AG09309 (cell line): Measurements from ENCODE around the gene SDK2.

Source experiments
- DNase-seq: peaks from one replicate; pipeline ENCODE4 v3.0.0-alpha.2; 2010; ENCODE audit warnings: low read depth
- H3K4me3 ChIP-seq: 2 replicates; pipeline ENCODE4 v1.5.1; 2011; ENCODE audit warnings: mild to moderate bottlenecking, low read depth, low read length, moderate library complexity; ENCODE audit not compliant: control insufficient read depth
- CTCF ChIP-seq: IDR thresholded peaks from 2 replicates; pipeline ENCODE4 v1.5.1; 2011; ENCODE audit warnings: mild to moderate bottlenecking, low read depth, low read length, inconsistent platforms; ENCODE audit not compliant: insufficient read depth, control insufficient read depth; ENCODE audit errors: missing control alignments

The SDK2 gene

DNA sequence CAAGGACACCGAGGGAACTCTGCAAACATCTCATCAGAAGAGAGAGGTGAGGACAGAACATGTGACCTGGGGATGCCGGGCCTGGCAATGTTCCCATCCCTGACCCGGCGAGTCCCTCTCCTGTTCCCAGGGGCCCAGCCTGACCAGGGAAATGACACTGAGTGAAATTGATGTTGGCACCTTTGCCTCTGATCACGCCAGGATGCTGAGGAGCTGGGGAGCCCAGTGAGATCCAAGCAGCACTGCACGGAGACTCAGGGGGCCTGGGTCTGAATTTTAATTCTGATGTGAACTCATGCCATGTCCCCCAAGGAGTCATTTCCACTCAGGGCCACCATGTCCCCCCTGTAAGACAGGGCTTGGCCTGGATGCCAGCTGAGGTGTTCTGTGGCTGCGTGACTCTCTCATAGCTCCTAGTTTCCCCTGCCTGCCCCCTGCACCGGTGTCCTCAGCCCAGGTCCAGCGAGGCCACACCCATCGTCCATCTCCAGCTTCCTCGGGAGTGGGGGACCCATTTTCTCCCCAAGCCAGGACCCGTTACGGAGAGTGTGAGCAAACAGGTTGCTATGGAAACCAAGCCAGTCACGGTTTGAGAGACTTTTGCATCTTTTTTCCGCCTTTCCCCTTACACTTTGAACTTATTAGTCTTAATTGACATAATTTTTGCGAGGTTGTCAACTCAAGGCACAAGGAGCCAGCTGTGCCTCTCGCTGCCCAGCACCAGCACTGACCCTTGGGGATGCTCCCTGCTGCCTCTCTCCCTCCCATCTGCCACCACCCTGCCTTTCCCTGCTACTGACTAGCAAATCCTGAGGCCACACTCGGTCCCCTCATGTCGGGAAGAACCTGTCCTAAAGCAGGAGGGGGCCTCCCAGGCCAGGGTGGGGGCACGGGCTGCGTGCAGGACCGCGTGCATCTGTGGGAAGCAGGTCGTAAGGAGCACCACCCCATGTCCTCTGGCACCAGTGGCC is 150.0 kb downstream of the SDK2 start:
- no peak overlapping the region for H3K4me3 ChIP-seq
- no peak for DNase-seq
- TF ChIP-seq CTCF, result no peak

DNA sequence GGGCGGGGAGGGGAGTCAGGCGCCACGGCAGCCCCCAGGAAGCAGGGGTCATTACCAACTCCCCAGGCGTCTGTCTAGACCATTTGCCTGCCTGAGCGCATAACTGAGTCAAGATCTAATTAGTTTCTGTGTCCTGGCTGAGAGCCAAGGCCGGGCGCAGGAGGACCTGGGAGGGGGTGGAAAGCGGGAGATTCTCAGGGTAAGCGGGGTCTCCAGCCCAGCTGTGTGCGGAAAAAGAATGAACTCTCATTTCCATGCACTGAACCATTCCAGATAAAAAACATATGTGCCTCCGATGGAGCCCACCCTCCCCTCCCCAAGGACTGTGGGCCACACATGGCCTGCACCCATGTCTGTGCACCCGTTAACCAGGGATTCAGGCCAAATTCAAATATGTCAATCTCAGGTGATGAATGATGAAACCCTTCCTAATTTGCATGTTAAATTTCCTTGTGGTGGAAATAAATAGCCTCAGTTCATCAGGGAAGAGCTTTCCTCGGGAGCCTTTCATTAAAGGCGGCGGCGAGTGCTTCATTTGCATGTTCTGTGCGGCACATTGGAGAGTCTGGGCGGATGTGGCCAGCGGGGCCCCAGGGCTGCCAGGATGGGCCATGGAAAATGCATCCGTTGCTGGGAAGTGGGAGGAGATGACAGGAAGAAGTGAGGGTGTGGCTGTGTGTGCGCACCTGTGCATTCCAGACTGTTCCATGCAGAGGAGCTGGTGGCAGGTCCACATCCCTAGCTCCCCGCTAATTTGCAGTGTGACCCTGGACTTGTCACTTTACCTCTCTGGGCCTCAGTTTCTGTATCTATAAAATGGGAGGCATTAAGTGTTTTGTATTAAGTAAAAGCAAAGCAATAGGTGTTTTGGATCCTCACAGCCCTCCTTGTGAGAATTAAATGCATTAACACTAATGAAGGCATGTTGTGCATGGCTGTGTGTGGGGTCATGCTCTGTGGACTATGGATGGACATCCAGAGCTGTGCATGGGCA is 151.1 kb downstream of the SDK2 start:
- no peak for DNase-seq
- H3K4me3 ChIP-seq, result no peak overlapping the region
- no peak for TF ChIP-seq CTCF

DNA sequence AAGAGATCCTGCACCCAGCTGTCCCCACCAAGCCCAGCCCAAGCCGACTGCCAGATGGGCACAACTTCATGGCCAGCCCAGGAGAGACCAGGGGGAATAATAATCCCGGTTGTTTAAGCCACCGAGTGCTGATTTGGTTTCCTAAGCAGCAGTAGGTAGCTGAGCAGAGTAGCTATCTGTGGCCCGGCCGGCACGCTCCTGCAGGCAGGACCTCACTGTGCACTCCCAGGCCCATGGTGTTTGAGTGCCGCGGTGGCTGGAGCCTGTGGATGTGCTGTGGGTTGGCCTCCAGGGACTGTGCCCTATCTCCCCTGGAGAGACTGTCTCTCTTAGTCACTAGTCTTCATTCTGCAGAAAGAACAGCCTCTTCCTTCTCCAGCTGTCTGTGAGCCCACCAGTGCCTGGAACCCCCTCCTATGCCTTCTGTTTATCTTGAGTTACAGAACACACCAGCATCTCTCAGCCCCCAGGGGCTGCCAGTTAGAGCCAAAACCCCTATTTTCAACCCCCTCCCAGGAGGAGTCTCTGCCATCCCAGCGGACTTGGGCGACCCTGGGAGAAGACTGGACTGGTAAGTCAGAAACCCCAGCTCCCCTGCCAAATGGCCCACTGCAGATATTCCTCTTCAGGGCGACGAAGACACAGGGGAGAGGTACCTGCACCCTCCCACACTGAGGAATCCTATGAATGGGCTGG is 152.0 kb downstream of the SDK2 start:
- no peak overlapping the region for H3K4me3 ChIP-seq
- DNase-seq, result no peak
- no peak for TF ChIP-seq CTCF

DNA sequence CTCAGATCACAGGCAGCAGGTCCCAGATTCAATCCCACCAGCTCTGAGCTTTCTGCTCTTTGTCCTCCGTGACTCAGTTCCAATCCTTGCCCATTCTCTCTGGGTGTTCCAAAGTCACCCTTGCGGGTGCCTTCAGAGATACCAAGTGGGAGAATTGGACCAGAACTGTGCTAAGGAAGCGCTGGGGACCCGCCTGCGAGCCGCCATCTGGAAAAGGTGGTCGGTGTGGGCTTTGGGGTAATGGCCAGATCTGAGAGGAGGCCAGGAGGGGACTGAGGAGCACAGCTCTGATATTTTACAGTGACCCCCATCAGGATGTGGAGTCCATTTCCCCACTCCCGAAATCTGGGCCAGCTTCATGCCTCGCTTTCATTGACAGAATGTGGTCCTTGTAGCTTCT is 152.6 kb downstream of the SDK2 start:
- no peak overlapping the region for H3K4me3 ChIP-seq
- TF ChIP-seq CTCF, result no peak
- no peak for DNase-seq

DNA sequence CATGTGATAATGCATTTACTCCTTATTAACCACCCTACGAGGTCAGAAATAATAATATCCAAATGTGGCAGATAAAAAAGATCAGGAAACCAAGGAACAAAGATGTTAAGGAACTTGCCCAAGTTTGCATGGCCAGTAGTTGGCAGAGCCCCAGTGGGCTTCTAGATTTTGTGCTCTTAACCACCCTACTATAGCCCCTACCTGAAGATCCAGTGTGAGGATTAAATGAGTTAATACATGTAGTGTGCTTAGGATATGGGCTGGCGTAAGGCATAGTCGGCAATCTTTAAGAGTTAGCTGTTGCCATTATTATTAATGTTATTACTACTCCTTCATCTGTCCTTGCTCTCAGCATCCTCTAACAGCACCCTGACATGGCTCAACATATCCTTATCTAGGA is 153.4 kb downstream of the SDK2 start:
- no peak for DNase-seq
- H3K4me3 ChIP-seq, result no peak overlapping the region
- TF ChIP-seq CTCF, result no peak

- no peak for DNase-seq
- TF ChIP-seq CTCF, result no peak
- H3K4me3 ChIP-seq, result no peak overlapping the region
Observed at GRCh38 chr17:73489991-73490390, 154.3 kb downstream of the SDK2 start.
